GM23338 (cell line): ENCODE results near the gene PALLD. TPM values are rescaled to one million over a fixed set of nuclear protein-coding genes. Genes with fewer than 3 reads are reported as not detected.

ENCODE experiments used
- ATAC-seq: fragments of 200-7000 bp; cut with Tn5 transposase; 3 replicates; pipeline ENCODE4 v1.9.1; 2020
- DNase-seq: peaks from one replicate; pipeline ENCODE4 v3.0.0-alpha.2; 2015; ENCODE audit warnings: low spot score
- H2AFZ ChIP-seq: fragments of 200-600 bp; sonication (generic); 2 replicates; pipeline ENCODE4 v1.8.0; 2016; ENCODE audit warnings: antibody characterized with exemption, mild to moderate bottlenecking, moderate library complexity
- H3F3A ChIP-seq: fragments of 200-600 bp; sonication (generic); replicated peaks from 2 replicates; pipeline ENCODE4 v1.8.0; 2017; ENCODE audit warnings: antibody characterized with exemption, mixed run types, low read depth
- H3K27ac ChIP-seq: fragments of 200-600 bp; sonication (generic); 2 replicates; pipeline ENCODE4 v1.6.1; 2016; ENCODE audit warnings: low read depth
- H3K27me3 ChIP-seq: fragments of 200-600 bp; sonication (generic); 2 replicates; pipeline ENCODE4 v1.8.0; 2016; ENCODE audit warnings: mild to moderate bottlenecking, mixed run types, moderate library complexity; ENCODE audit not compliant: insufficient read depth
- H3K36me3 ChIP-seq: fragments of 200-600 bp; sonication (generic); 2 replicates; pipeline ENCODE4 v1.8.0; 2016; ENCODE audit warnings: mild to moderate bottlenecking; ENCODE audit not compliant: insufficient read depth
- H3K4me1 ChIP-seq: fragments of 200-600 bp; sonication (generic); 2 replicates; pipeline ENCODE4 v1.8.0; 2016; ENCODE audit warnings: mild to moderate bottlenecking, moderate library complexity; ENCODE audit not compliant: insufficient read depth
- H3K4me2 ChIP-seq: fragments of 200-600 bp; sonication (generic); 2 replicates; pipeline ENCODE4 v1.7.1; 2017; ENCODE audit warnings: mixed run types
- H3K4me3 ChIP-seq: fragments of 200-600 bp; sonication (generic); 2 replicates; pipeline ENCODE4 v1.6.1; 2016; ENCODE audit warnings: mixed run types
- H3K79me2 ChIP-seq: fragments of 200-600 bp; sonication (generic); replicated peaks from 2 replicates; pipeline ENCODE4 v1.8.0; 2017; ENCODE audit warnings: mild to moderate bottlenecking; ENCODE audit not compliant: insufficient read depth
- H3K9me2 ChIP-seq: fragments of 200-600 bp; sonication (generic); 2 replicates; pipeline ENCODE4 v1.8.0; 2017; ENCODE audit not compliant: insufficient read depth
- H4K20me1 ChIP-seq: fragments of 200-600 bp; sonication (generic); replicated peaks from 2 replicates; pipeline ENCODE4 v1.8.0; 2017; ENCODE audit warnings: mild to moderate bottlenecking; ENCODE audit not compliant: insufficient read depth
- H3K27ac Mint-ChIP-seq: 2 replicates; pipeline ENCODE4 v1.8.0; 2020; ENCODE audit warnings: inconsistent platforms, mild to moderate bottlenecking, moderate library complexity, mixed read lengths
- H3K27me3 Mint-ChIP-seq: 3 replicates; pipeline ENCODE4 v1.8.0; 2022; ENCODE audit warnings: low read depth, mild to moderate bottlenecking, moderate library complexity, mixed read lengths, inconsistent platforms; ENCODE audit not compliant: insufficient read depth, poor library complexity
- H3K36me3 Mint-ChIP-seq: 3 replicates; pipeline ENCODE4 v1.8.0; 2021; ENCODE audit warnings: low read depth, mild to moderate bottlenecking, inconsistent platforms, moderate library complexity, mixed read lengths
- H3K4me1 Mint-ChIP-seq: 3 replicates; pipeline ENCODE4 v1.8.0; 2020; ENCODE audit warnings: mild to moderate bottlenecking, inconsistent platforms, mixed read lengths
- H3K4me3 Mint-ChIP-seq: 3 replicates; pipeline ENCODE4 v1.8.0; 2021; ENCODE audit warnings: moderate library complexity, mild to moderate bottlenecking, inconsistent platforms, mixed read lengths
- H3K9me3 Mint-ChIP-seq: 3 replicates; pipeline ENCODE4 v1.8.0; 2020; ENCODE audit warnings: moderate library complexity, mild to moderate bottlenecking, inconsistent platforms, mixed read lengths
- STAT1 ChIP-seq: IDR thresholded peaks from one replicate; pipeline ENCODE4 v1.6.1; 2016; ENCODE audit warnings: antibody characterized with exemption; ENCODE audit not compliant: unreplicated experiment
- polyA plus RNA-seq: library from polyadenylated mRNA; unstranded; fragments of >200 nt; fragmentation: Nextera tagmentation; extraction: Ambion mirVana; gene quantifications from 2 replicates; pipeline ENCODE4 v1.2.1, GENCODE V29; 2016
- total RNA-seq: library from RNA; depleted of rRNA; stranded (reverse); fragments of >200 nt; shearing (Covaris generic); gene quantifications from 2 replicates; pipeline ENCODE4 v1.2.3, GENCODE V29; 2014
- TF ChIP-seq, protein P1 (sequence below), 2 experiments: fragments of 200-600 bp in 1 of 2; sonication (generic) in 1 of 2; conservative IDR thresholded peaks; 2 replicates each; pipeline versions ENCODE4 v1.5.1 to v1.6.1; 2016 to 2017; ENCODE audit warnings: antibody characterized with exemption in 2 of 2, low read depth in 2 of 2, mild to moderate bottlenecking in 2 of 2, moderate library complexity in 1 of 2
- TF ChIP-seq, protein P2 (sequence below): fragments of 250-450 bp; sonication (Bioruptor Pico); IDR thresholded peaks from 2 replicates; pipeline ENCODE4 v1.5.0; 2020; ENCODE audit warnings: mild to moderate bottlenecking, moderate library complexity
- TF ChIP-seq, protein P3 (sequence below): IDR thresholded peaks from one replicate; pipeline ENCODE4 v1.6.1; 2018; ENCODE audit warnings: antibody characterized with exemption; ENCODE audit not compliant: unreplicated experiment

Gene PALLD
- total and polyA plus RNA-seq, 2 experiments from 2014 or later, result 13.1 to 30.2 TPM

DNA sequence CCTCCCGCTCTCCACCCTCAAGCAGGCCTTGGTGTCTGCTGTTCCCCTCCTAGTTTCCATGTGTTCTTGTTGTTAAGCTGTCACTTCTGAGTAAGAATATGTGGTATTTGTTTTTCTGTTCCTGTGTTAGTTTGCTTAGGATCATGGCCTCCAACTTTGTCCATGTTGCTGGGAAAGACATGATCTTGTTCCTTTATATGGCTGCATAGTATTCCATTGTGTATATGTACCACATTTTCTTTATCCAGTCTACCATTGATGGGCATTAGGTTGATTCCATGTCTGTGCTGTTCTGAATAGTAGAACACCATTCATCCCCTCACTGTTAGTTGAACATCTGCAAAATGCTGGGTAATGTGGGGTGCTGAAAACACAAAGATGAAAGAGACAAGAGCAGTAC is 222.9 kb downstream of the PALLD start:
- H3K4me1 Mint-ChIP-seq, result peaks cover 16% of the 10 kb centered on the region
- Histone ChIP-seq H3K36me3 (no peaks in the 10 kb centered on the region), H3F3A (no peaks in the 10 kb centered on the region), H3K27ac (no peak overlapping the region), H3K27me3 (peaks cover 25% of the 10 kb centered on the region), H2AFZ (no peak overlapping the region), H3K9me2 (peaks cover 7% of the 10 kb centered on the region; the same call in 1 of the 2 replicates), H3K4me3 (no peak overlapping the region), H3K4me1 (peaks cover 17% of the 10 kb centered on the region), H4K20me1 (no peaks in the 10 kb centered on the region), H3K79me2 (no peaks in the 10 kb centered on the region), H3K4me2 (no peak overlapping the region)
- peaks cover 2% of the 10 kb centered on the region; the same call in 1 of the 3 replicates for H3K36me3 Mint-ChIP-seq
- H3K4me3 Mint-ChIP-seq, result no peak overlapping the region
- no peak overlapping the region for H3K27ac Mint-ChIP-seq
- DNase-seq (no peak), ATAC-seq (no peak)
- H3K9me3 Mint-ChIP-seq, result no peaks in the 10 kb centered on the region
- no peak for TF ChIP-seq STAT1
- TF ChIP-seq, protein P1, sequence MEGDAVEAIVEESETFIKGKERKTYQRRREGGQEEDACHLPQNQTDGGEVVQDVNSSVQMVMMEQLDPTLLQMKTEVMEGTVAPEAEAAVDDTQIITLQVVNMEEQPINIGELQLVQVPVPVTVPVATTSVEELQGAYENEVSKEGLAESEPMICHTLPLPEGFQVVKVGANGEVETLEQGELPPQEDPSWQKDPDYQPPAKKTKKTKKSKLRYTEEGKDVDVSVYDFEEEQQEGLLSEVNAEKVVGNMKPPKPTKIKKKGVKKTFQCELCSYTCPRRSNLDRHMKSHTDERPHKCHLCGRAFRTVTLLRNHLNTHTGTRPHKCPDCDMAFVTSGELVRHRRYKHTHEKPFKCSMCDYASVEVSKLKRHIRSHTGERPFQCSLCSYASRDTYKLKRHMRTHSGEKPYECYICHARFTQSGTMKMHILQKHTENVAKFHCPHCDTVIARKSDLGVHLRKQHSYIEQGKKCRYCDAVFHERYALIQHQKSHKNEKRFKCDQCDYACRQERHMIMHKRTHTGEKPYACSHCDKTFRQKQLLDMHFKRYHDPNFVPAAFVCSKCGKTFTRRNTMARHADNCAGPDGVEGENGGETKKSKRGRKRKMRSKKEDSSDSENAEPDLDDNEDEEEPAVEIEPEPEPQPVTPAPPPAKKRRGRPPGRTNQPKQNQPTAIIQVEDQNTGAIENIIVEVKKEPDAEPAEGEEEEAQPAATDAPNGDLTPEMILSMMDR (conservative IDR thresholded peaks at IDR 0.05; ENCODE audit: low read depth in 2 of 2), result no peak
- no peaks in the 10 kb centered on the region for H3K27me3 Mint-ChIP-seq

DNA sequence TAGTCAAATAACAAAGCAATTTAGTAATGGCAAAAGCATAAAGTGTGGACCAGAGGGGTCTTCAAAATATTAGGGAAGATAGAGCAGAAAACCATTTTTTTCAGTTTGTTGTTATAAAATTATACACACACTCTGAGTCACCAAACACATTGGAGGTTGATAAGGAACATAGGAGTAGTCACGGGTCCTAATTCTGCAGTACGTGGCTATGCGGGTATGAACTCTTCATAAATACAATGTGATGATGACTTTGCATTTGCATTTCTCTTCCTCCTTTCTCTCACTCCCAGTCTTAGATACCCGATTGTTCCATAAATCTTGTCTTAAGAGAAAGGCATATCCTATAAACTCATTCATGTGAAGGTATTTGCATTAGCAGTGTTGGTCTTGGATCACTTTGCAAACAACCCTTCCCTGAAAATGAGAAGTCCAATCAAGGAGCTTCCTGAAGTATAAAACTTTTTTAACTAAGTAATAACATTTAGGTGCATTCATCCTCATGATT is 223.6 kb downstream of the PALLD start:
- ATAC-seq, result no peak
- Mint-ChIP-seq H3K9me3 (no peaks in the 10 kb centered on the region), H3K27me3 (no peaks in the 10 kb centered on the region), H3K4me1 (peaks cover 22% of the 10 kb centered on the region), H3K36me3 (peaks cover 2% of the 10 kb centered on the region; the same call in 1 of the 3 replicates), H3K4me3 (no peak overlapping the region), H3K27ac (no peak overlapping the region)
- TF ChIP-seq, protein P2, sequence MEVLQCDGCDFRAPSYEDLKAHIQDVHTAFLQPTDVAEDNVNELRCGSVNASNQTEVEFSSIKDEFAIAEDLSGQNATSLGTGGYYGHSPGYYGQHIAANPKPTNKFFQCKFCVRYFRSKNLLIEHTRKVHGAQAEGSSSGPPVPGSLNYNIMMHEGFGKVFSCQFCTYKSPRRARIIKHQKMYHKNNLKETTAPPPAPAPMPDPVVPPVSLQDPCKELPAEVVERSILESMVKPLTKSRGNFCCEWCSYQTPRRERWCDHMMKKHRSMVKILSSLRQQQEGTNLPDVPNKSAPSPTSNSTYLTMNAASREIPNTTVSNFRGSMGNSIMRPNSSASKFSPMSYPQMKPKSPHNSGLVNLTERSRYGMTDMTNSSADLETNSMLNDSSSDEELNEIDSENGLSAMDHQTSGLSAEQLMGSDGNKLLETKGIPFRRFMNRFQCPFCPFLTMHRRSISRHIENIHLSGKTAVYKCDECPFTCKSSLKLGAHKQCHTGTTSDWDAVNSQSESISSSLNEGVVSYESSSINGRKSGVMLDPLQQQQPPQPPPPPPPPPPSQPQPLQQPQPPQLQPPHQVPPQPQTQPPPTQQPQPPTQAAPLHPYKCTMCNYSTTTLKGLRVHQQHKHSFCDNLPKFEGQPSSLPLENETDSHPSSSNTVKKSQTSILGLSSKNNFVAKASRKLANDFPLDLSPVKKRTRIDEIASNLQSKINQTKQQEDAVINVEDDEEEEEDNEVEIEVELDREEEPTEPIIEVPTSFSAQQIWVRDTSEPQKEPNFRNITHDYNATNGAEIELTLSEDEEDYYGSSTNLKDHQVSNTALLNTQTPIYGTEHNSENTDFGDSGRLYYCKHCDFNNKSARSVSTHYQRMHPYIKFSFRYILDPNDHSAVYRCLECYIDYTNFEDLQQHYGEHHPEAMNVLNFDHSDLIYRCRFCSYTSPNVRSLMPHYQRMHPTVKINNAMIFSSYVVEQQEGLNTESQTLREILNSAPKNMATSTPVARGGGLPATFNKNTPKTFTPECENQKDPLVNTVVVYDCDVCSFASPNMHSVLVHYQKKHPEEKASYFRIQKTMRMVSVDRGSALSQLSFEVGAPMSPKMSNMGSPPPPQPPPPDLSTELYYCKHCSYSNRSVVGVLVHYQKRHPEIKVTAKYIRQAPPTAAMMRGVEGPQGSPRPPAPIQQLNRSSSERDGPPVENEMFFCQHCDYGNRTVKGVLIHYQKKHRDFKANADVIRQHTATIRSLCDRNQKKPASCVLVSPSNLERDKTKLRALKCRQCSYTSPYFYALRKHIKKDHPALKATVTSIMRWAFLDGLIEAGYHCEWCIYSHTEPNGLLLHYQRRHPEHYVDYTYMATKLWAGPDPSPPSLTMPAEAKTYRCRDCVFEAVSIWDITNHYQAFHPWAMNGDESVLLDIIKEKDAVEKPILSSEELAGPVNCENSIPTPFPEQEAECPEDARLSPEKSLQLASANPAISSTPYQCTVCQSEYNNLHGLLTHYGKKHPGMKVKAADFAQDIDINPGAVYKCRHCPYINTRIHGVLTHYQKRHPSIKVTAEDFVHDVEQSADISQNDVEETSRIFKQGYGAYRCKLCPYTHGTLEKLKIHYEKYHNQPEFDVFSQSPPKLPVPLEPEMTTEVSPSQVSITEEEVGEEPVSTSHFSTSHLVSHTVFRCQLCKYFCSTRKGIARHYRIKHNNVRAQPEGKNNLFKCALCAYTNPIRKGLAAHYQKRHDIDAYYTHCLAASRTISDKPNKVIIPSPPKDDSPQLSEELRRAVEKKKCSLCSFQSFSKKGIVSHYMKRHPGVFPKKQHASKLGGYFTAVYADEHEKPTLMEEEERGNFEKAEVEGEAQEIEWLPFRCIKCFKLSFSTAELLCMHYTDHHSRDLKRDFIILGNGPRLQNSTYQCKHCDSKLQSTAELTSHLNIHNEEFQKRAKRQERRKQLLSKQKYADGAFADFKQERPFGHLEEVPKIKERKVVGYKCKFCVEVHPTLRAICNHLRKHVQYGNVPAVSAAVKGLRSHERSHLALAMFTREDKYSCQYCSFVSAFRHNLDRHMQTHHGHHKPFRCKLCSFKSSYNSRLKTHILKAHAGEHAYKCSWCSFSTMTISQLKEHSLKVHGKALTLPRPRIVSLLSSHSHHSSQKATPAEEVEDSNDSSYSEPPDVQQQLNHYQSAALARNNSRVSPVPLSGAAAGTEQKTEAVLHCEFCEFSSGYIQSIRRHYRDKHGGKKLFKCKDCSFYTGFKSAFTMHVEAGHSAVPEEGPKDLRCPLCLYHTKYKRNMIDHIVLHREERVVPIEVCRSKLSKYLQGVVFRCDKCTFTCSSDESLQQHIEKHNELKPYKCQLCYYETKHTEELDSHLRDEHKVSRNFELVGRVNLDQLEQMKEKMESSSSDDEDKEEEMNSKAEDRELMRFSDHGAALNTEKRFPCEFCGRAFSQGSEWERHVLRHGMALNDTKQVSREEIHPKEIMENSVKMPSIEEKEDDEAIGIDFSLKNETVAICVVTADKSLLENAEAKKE, result no peak
- TF ChIP-seq, protein P3, sequence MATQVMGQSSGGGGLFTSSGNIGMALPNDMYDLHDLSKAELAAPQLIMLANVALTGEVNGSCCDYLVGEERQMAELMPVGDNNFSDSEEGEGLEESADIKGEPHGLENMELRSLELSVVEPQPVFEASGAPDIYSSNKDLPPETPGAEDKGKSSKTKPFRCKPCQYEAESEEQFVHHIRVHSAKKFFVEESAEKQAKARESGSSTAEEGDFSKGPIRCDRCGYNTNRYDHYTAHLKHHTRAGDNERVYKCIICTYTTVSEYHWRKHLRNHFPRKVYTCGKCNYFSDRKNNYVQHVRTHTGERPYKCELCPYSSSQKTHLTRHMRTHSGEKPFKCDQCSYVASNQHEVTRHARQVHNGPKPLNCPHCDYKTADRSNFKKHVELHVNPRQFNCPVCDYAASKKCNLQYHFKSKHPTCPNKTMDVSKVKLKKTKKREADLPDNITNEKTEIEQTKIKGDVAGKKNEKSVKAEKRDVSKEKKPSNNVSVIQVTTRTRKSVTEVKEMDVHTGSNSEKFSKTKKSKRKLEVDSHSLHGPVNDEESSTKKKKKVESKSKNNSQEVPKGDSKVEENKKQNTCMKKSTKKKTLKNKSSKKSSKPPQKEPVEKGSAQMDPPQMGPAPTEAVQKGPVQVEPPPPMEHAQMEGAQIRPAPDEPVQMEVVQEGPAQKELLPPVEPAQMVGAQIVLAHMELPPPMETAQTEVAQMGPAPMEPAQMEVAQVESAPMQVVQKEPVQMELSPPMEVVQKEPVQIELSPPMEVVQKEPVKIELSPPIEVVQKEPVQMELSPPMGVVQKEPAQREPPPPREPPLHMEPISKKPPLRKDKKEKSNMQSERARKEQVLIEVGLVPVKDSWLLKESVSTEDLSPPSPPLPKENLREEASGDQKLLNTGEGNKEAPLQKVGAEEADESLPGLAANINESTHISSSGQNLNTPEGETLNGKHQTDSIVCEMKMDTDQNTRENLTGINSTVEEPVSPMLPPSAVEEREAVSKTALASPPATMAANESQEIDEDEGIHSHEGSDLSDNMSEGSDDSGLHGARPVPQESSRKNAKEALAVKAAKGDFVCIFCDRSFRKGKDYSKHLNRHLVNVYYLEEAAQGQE, result no peak
- H3K27me3 ChIP-seq, result peaks cover 18% of the 10 kb centered on the region
- no peaks in the 10 kb centered on the region for H3K79me2 ChIP-seq
- H3K4me2 ChIP-seq, result no peak overlapping the region
- H3K4me1 ChIP-seq, result peaks cover 13% of the 10 kb centered on the region
- H3K9me2 ChIP-seq, result peaks cover 7% of the 10 kb centered on the region; the same call in 1 of the 2 replicates
- H4K20me1 ChIP-seq, result no peaks in the 10 kb centered on the region
- H3K4me3 ChIP-seq, result no peak overlapping the region
- no peak for DNase-seq
- H3K36me3 ChIP-seq, result no peaks in the 10 kb centered on the region
- H3F3A ChIP-seq, result no peaks in the 10 kb centered on the region
- no peak overlapping the region for H2AFZ ChIP-seq
- no peak overlapping the region for H3K27ac ChIP-seq
